ENCODE results near the gene DROSHA. TPM values are rescaled to one million over a fixed set of nuclear protein-coding genes. Genes with fewer than 3 reads are reported as not detected.
"Not testable (repeated sequence)": the region's sequence is repeated elsewhere in the genome, so short reads cannot be mapped to it uniquely, and the experiment has no call there.

The DROSHA gene
- total RNA-seq, 3 donors from 2014 or later, result 46.6 to 72.4 (median 53.3) TPM

- no peaks in the 10 kb centered on the region for H3K4me1 ChIP-seq (ENCODE audit: low read depth)
- no peaks in the 10 kb centered on the region for H3K9me3 ChIP-seq
- no peak for TF ChIP-seq CTCF (IDR thresholded peaks at IDR 0.05)
- ATAC-seq (no peak), DNase-seq (no peak)
- no peak overlapping the region for H3K4me3 ChIP-seq
- H3K36me3 ChIP-seq (ENCODE audit: low read depth), result no peaks in the 10 kb centered on the region
- intact Hi-C loops (cut with DNase I, micrococcal nuclease), result no loop called here
These were observed 24.6 kb upstream of the DROSHA start for GRCh38 chr5:31556461-31556860.

GRCh38 chr5:31554552-31554951, 22.7 kb upstream of the DROSHA start:
- DNase-seq (no peak), ATAC-seq (no peak)
- intact Hi-C loops (cut with DNase I, micrococcal nuclease), result no loop called here
- no peak for TF ChIP-seq CTCF (IDR thresholded peaks at IDR 0.05)
- Histone ChIP-seq H3K36me3 (ENCODE audit: low read depth) (no peaks in the 10 kb centered on the region), H3K9me3 (no peaks in the 10 kb centered on the region), H3K4me3 (no peak overlapping the region), H3K4me1 (ENCODE audit: low read depth) (no peaks in the 10 kb centered on the region)

- intact Hi-C loops (cut with DNase I, micrococcal nuclease), result no loop called here
- H3K36me3 ChIP-seq (ENCODE audit: low read depth), result no peaks in the 10 kb centered on the region
- H3K9me3 ChIP-seq, result no peaks in the 10 kb centered on the region
- no peak for DNase-seq
- no peaks in the 10 kb centered on the region for H3K4me1 ChIP-seq (ENCODE audit: low read depth)
- no peak for ATAC-seq
- no peak overlapping the region for H3K4me3 ChIP-seq
- no peak for TF ChIP-seq CTCF (IDR thresholded peaks at IDR 0.05)
These were observed 22.0 kb upstream of the DROSHA start for GRCh38 chr5:31553863-31554262.

GRCh38 chr5:31551878-31552277, 20.0 kb upstream of the DROSHA start:
- no peak for DNase-seq
- no peaks in the 10 kb centered on the region for H3K9me3 ChIP-seq

GRCh38 chr5:31549114-31549513, 17.2 kb upstream of the DROSHA start:
- intact Hi-C loops (cut with DNase I, micrococcal nuclease); ATAC-seq: not testable (repeated sequence)

More at GRCh38 chr5:31551878-31552277, 20.0 kb upstream of the DROSHA start:
- intact Hi-C loops (cut with DNase I, micrococcal nuclease), result no loop called here
- H3K36me3 ChIP-seq (ENCODE audit: low read depth), result no peaks in the 10 kb centered on the region
- ATAC-seq, result no peak
- no peak for TF ChIP-seq CTCF (IDR thresholded peaks at IDR 0.05)
- no peaks in the 10 kb centered on the region for H3K4me1 ChIP-seq (ENCODE audit: low read depth)
- H3K4me3 ChIP-seq, result no peak overlapping the region

GRCh38 chr5:31537851-31538250, 6.0 kb upstream of the DROSHA start:
- ATAC-seq (no peak), DNase-seq (no peak)
- Histone ChIP-seq H3K4me3 (no peak overlapping the region), H3K9me3 (no peaks in the 10 kb centered on the region), H3K4me1 (ENCODE audit: low read depth) (peaks cover 11% of the 10 kb centered on the region), H3K36me3 (ENCODE audit: low read depth) (no peaks in the 10 kb centered on the region)
- intact Hi-C loops (cut with DNase I, micrococcal nuclease), result no loop called here
- no peak for TF ChIP-seq CTCF (IDR thresholded peaks at IDR 0.05)

More at GRCh38 chr5:31549114-31549513, 17.2 kb upstream of the DROSHA start:
- not testable (repeated sequence) for H3K9me3 ChIP-seq; H3K4me1 ChIP-seq (ENCODE audit: low read depth); DNase-seq; H3K4me3 ChIP-seq; H3K36me3 ChIP-seq (ENCODE audit: low read depth)

Data from mucosa of descending colon (tissue), 3 donors.